Measurements from ENCODE around the gene P4HA1.

Gene P4HA1

GRCh38 chr10:73094986-73095480 lies 1.6 kb downstream of the P4HA1 start:
- in situ Hi-C loops (cut with MboI; ENCODE audit: low sequenced_read_pairs) = no loop called here

- in situ Hi-C loops (cut with MboI; ENCODE audit: low sequenced_read_pairs) = no loop called here
Measured at GRCh38 chr10:73093922-73094850, 2.5 kb downstream of the P4HA1 start.

- in situ Hi-C loops (cut with MboI; ENCODE audit: low sequenced_read_pairs) = no loop called here
Measured at GRCh38 chr10:73092830-73093229, 3.8 kb downstream of the P4HA1 start.

GRCh38 chr10:73088304-73088703 lies 8.4 kb downstream of the P4HA1 start:
- in situ Hi-C loops (cut with MboI; ENCODE audit: low sequenced_read_pairs) = no loop called here

GRCh38 chr10:73086816-73087215 lies 9.8 kb downstream of the P4HA1 start:
- in situ Hi-C loops (cut with MboI; ENCODE audit: low sequenced_read_pairs) = no loop called here

- in situ Hi-C loops (cut with MboI; ENCODE audit: low sequenced_read_pairs) = no loop called here
Measured at GRCh38 chr10:73084209-73084608, 12.5 kb downstream of the P4HA1 start.

- in situ Hi-C loops (cut with MboI; ENCODE audit: low sequenced_read_pairs) = no loop called here
Measured at GRCh38 chr10:73083221-73083620, 13.4 kb downstream of the P4HA1 start.

- in situ Hi-C loops (cut with MboI; ENCODE audit: low sequenced_read_pairs) = no loop called here
Measured at GRCh38 chr10:73079779-73080541, 16.7 kb downstream of the P4HA1 start.

- in situ Hi-C loops (cut with MboI; ENCODE audit: low sequenced_read_pairs) = no loop called here
Measured at GRCh38 chr10:73076360-73077183, 20.1 kb downstream of the P4HA1 start.

GRCh38 chr10:73075829-73076228 lies 20.8 kb downstream of the P4HA1 start:
- in situ Hi-C loops (cut with MboI; ENCODE audit: low sequenced_read_pairs) = no loop called here

GRCh38 chr10:73073627-73074026 lies 23.0 kb downstream of the P4HA1 start:
- in situ Hi-C loops (cut with MboI; ENCODE audit: low sequenced_read_pairs) = no loop called here

- in situ Hi-C loops (cut with MboI; ENCODE audit: low sequenced_read_pairs) = no loop called here
Measured at GRCh38 chr10:73065441-73065840, 31.2 kb downstream of the P4HA1 start.

GRCh38 chr10:73061743-73062142 lies 34.9 kb downstream of the P4HA1 start:
- in situ Hi-C loops (cut with MboI; ENCODE audit: low sequenced_read_pairs) = no loop called here

- in situ Hi-C loops (cut with MboI; ENCODE audit: low sequenced_read_pairs) = no loop called here
Measured at GRCh38 chr10:73060738-73061635, 35.7 kb downstream of the P4HA1 start.

GRCh38 chr10:73060173-73060572 lies 36.5 kb downstream of the P4HA1 start:
- in situ Hi-C loops (cut with MboI; ENCODE audit: low sequenced_read_pairs) = no loop called here

GRCh38 chr10:73058057-73058591 lies 38.5 kb downstream of the P4HA1 start:
- in situ Hi-C loops (cut with MboI; ENCODE audit: low sequenced_read_pairs) = no loop called here

GRCh38 chr10:73054286-73054685 lies 42.4 kb downstream of the P4HA1 start:
- in situ Hi-C loops (cut with MboI; ENCODE audit: low sequenced_read_pairs) = no loop called here

- in situ Hi-C loops (cut with MboI; ENCODE audit: low sequenced_read_pairs) = no loop called here
Measured at GRCh38 chr10:73053275-73053674, 43.4 kb downstream of the P4HA1 start.

- in situ Hi-C loops (cut with MboI; ENCODE audit: low sequenced_read_pairs) = no loop called here
Measured at GRCh38 chr10:73044378-73045285, 52.0 kb downstream of the P4HA1 start.

Measured in hTERT RPE-1 (cell line).